GM10847 (cell line): Measurements from ENCODE around the gene KDM4B.

Experiments
- POLR2A ChIP-seq: IDR thresholded peaks from 2 replicates; pipeline ENCODE4 v1.6.1; 2011; ENCODE audit not compliant: insufficient read length; ENCODE audit errors: extremely low read depth

KDM4B gene

GRCh38 chr19:5047251-5047935 lies 78.5 kb downstream of the KDM4B start:
- TF ChIP-seq POLR2A = no peak

- no peak for TF ChIP-seq POLR2A
Observed at GRCh38 chr19:5048091-5048726, 79.3 kb downstream of the KDM4B start.

GRCh38 chr19:5048727-5049553 lies 80.0 kb downstream of the KDM4B start:
- no peak for TF ChIP-seq POLR2A

- no peak for TF ChIP-seq POLR2A
Observed at GRCh38 chr19:5049561-5049960, 80.6 kb downstream of the KDM4B start.

- TF ChIP-seq POLR2A = no peak
Observed at GRCh38 chr19:5050067-5050656, 81.2 kb downstream of the KDM4B start.

GRCh38 chr19:5050905-5051304 lies 82.0 kb downstream of the KDM4B start:
- no peak for TF ChIP-seq POLR2A

GRCh38 chr19:5051619-5052018 lies 82.7 kb downstream of the KDM4B start:
- no peak for TF ChIP-seq POLR2A

GRCh38 chr19:5052515-5052914 lies 83.6 kb downstream of the KDM4B start:
- no peak for TF ChIP-seq POLR2A

GRCh38 chr19:5052945-5053485 lies 84.1 kb downstream of the KDM4B start:
- no peak for TF ChIP-seq POLR2A

GRCh38 chr19:5053661-5054060 lies 84.7 kb downstream of the KDM4B start:
- TF ChIP-seq POLR2A = no peak

GRCh38 chr19:5054551-5055456 lies 85.9 kb downstream of the KDM4B start:
- no peak for TF ChIP-seq POLR2A

GRCh38 chr19:5055457-5055776 lies 86.5 kb downstream of the KDM4B start:
- TF ChIP-seq POLR2A = no peak

GRCh38 chr19:5057860-5058259 lies 88.9 kb downstream of the KDM4B start:
- no peak for TF ChIP-seq POLR2A

GRCh38 chr19:5058521-5059212 lies 89.8 kb downstream of the KDM4B start:
- no peak for TF ChIP-seq POLR2A
